Nephron (organoid): ENCODE measurements around the gene FFAR1.
A peak's percentile ranks its signal among the peaks of the same experiment; 100 is the strongest.

ENCODE experiments used
- H3K27ac Mint-ChIP-seq, 3 experiments: 2 replicates each; pipeline ENCODE4 v1.8.0; 2020; ENCODE audit warnings: mixed read lengths in 3 of 3, mild to moderate bottlenecking in 2 of 3, moderate library complexity in 1 of 3
- H3K27me3 Mint-ChIP-seq: 2 replicates; pipeline ENCODE4 v1.8.0; 2021; ENCODE audit warnings: low read depth, mild to moderate bottlenecking, moderate library complexity, mixed read lengths
- H3K36me3 Mint-ChIP-seq: 2 replicates; pipeline ENCODE4 v1.8.0; 2020; ENCODE audit warnings: low read depth, mixed read lengths
- H3K4me1 Mint-ChIP-seq: 2 replicates; pipeline ENCODE4 v1.8.0; 2020; ENCODE audit warnings: mixed read lengths
- H3K4me3 Mint-ChIP-seq, 3 experiments: 2 replicates each; pipeline ENCODE4 v1.8.0; 2020; ENCODE audit warnings: mild to moderate bottlenecking in 3 of 3, mixed read lengths in 3 of 3, moderate library complexity in 2 of 3
- H3K9me3 Mint-ChIP-seq: 2 replicates; pipeline ENCODE4 v1.8.0; 2020; ENCODE audit warnings: mixed read lengths
- CTCF ChIP-seq, 3 experiments: fragments of 200-600 bp; sonication (generic); IDR thresholded peaks; one replicate each; pipeline ENCODE4 v1.5.0; 2021; ENCODE audit warnings: antibody characterized with exemption in 3 of 3; ENCODE audit not compliant: unreplicated experiment in 3 of 3

FFAR1 gene

GRCh38 chr19:35350591-35350990 is 2.9 kb downstream of the FFAR1 start:
- no peak for TF ChIP-seq CTCF (IDR thresholded peaks at IDR 0.05; ENCODE audit: unreplicated experiment in 3 of 3)
- Mint-ChIP-seq H3K4me3 (no peak overlapping the region), H3K27me3 (peaks cover 23% of the 10 kb centered on the region), H3K9me3 (no peaks in the 10 kb centered on the region), H3K36me3 (no peaks in the 10 kb centered on the region), H3K4me1 (peaks cover 6% of the 10 kb centered on the region), H3K27ac (no peak overlapping the region)

GRCh38 chr19:35351411-35352176 is 3.9 kb downstream of the FFAR1 start:
- Mint-ChIP-seq H3K4me3 (no peak overlapping the region), H3K4me1 (peaks cover 6% of the 10 kb centered on the region), H3K36me3 (no peaks in the 10 kb centered on the region), H3K27ac (no peak overlapping the region), H3K9me3 (no peaks in the 10 kb centered on the region), H3K27me3 (peaks cover 25% of the 10 kb centered on the region)
- no peak for TF ChIP-seq CTCF (IDR thresholded peaks at IDR 0.05; ENCODE audit: unreplicated experiment in 3 of 3)

GRCh38 chr19:35352177-35352447 is 4.4 kb downstream of the FFAR1 start:
- no peaks in the 10 kb centered on the region for H3K36me3 Mint-ChIP-seq
- H3K27ac Mint-ChIP-seq: no peak overlapping the region
- no peak overlapping the region for H3K4me3 Mint-ChIP-seq
- no peak for TF ChIP-seq CTCF (IDR thresholded peaks at IDR 0.05; ENCODE audit: unreplicated experiment in 3 of 3)
- no peaks in the 10 kb centered on the region for H3K9me3 Mint-ChIP-seq
- H3K27me3 Mint-ChIP-seq: peaks cover 23% of the 10 kb centered on the region
- peaks cover 6% of the 10 kb centered on the region for H3K4me1 Mint-ChIP-seq

GRCh38 chr19:35352448-35353304 is 5.0 kb downstream of the FFAR1 start:
- Mint-ChIP-seq H3K36me3 (no peaks in the 10 kb centered on the region), H3K4me3 (no peak overlapping the region), H3K9me3 (no peaks in the 10 kb centered on the region), H3K27ac (peak overlapping the region in 2 of 3 experiments; percentile 56 to 68), H3K4me1 (peaks cover 6% of the 10 kb centered on the region), H3K27me3 (peaks cover 17% of the 10 kb centered on the region)
- TF ChIP-seq CTCF (IDR thresholded peaks at IDR 0.05; ENCODE audit: unreplicated experiment in 3 of 3): peak; percentile 84 to 88 (median 86)

GRCh38 chr19:35353635-35354034 is 5.9 kb downstream of the FFAR1 start:
- peaks cover 11% of the 10 kb centered on the region for H3K4me1 Mint-ChIP-seq
- H3K4me3 Mint-ChIP-seq: no peak overlapping the region
- TF ChIP-seq CTCF (IDR thresholded peaks at IDR 0.05; ENCODE audit: unreplicated experiment in 3 of 3): no peak
- H3K27me3 Mint-ChIP-seq: peaks cover 14% of the 10 kb centered on the region
- no peaks in the 10 kb centered on the region for H3K9me3 Mint-ChIP-seq
- no peak overlapping the region for H3K27ac Mint-ChIP-seq
- H3K36me3 Mint-ChIP-seq: no peaks in the 10 kb centered on the region
